Renal cortex interstitium (tissue), 11 donors: ENCODE measurements around the gene P2RY6. TPM values are rescaled to one million over a fixed set of nuclear protein-coding genes. Genes with fewer than 3 reads are reported as not detected.

Source experiments
- DNase-seq, 11 donors: peaks; one replicate each; pipeline ENCODE4 v3.0.0-alpha.2; 2013; ENCODE audit warnings: low read depth in 9 of 11, low spot score in 4 of 11; ENCODE audit errors: extremely low read depth in 1 of 11
- polyA plus RNA-seq, 3 donors: library from polyadenylated mRNA; unstranded; fragments of 120-200 nt; gene quantifications; one replicate each; pipeline ENCODE4 v1.2.1, GENCODE V29; 2013; ENCODE audit not compliant: insufficient read length in 3 of 3

The P2RY6 gene
- polyA plus RNA-seq, 3 donors: 1.0 to 1.9 (median 1.6) TPM

- no peak for DNase-seq
Measured at GRCh38 chr11:73249853-73250783, 22.0 kb upstream of the P2RY6 start.

DNA sequence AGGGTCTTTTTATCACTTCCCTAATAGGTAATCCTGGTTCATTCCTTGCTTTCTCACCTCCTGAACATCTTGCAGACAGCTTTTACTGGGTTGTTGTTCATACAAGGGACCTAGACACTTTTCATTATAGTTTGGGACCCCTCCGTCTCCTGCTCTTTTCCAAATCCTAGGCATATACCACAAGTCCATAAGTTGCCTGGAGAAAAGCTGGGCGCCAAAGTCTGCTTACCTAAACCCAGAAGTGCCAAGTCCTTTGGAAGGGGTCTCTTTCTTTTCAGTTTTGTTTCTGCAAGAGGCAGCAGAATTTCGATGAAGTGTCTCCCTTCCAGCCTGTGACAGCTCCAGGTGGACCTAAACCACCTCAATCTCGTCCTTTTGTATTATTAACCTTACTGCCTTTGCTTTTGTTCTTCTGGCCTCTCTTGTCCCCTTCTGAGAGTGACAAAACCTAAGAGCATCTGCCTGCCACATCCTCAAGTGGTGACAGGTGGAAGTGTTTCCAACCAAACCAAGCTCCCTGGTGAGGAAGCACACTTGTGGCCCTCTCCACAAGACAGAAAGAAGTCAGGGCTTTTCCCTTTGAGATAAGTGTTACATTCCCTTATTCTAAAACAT, 19.5 kb upstream of the P2RY6 start:
- DNase-seq: no peak

DNA sequence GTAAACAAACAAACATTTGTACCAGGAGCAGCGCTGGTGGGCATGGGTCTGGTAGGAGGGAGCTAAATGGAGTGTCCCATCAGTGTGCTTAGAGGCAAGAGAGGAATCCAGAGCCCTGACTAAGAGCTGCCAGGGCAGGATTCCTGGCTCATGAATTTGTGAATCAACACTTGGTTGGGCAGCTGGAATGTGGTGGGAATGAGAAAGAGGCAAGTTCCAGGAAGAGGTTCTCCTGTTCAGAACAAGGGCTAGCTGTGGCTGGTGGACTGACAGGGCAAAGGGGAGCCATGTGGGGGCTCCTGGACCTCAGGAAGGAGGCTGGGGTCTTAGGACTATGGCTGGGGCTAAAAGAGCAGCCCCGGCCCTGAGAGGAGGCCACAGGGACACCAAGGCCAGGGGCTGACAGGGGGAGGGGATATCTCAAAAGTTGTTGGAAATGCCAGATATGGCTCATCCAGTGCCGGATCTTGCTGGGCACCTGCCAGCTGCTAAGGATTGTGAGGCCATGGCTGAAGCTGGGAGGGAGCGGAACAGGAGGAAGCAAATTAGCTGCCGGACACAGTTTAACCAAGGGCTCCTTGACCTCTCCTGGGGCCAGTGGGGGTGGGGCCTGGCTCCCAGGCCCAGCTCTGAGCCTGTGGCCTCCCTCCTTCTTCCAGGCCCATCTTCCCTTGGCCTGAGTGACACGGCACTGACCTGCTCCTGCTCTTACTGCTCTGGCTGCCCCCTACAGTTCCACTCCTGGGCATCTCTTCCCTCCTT, 14.6 kb upstream of the P2RY6 start:
- peak in 10 of 11 donors; percentile 54 to 86 (median 69) for DNase-seq

DNA sequence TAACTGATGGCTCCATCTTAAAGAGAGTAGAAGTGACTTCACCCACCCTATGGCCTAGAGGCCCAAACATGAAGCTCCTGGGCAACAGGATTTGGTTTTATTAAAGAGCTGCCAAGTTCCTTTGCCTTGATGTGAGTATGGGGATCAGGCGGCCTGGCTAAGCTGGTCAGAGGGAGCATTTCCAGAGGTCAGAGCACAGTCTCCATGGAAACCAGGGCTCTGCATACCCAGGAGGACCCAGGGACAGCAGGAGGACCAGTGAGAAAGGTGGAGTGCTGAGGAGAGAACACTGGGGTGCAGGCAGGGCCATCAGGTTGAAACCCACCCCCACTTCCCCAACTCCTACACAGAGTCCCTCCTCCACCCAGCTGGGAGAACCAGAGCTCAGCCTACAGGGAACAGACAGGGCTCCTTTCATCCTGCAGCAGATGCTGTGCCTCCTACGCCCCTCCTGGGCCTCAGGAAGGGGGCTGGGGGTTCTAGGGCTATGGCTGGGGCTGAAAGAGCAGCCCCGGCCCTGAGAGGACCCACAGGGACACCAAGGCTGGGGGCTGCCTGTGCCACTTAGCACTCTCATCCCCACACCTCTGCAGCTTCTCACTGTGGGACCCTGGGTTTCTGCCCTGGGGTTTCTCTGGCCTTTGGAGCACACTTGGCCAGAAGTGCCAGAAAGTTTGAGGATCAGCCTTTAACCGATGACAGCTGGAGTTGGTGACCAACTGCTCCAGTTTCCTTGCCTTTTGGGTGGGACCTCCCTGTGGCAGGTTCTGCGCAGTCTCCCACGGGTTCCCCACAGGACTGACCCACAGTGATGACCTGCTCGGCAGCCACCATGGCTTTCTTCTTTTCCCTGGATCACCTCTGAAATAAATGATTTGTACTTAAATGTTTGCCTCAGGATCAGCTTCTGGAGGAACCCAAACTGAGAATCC, 13.8 kb upstream of the P2RY6 start:
- DNase-seq: no peak

- DNase-seq: no peak
Measured at GRCh38 chr11:73259406-73260126, 12.6 kb upstream of the P2RY6 start.

DNA sequence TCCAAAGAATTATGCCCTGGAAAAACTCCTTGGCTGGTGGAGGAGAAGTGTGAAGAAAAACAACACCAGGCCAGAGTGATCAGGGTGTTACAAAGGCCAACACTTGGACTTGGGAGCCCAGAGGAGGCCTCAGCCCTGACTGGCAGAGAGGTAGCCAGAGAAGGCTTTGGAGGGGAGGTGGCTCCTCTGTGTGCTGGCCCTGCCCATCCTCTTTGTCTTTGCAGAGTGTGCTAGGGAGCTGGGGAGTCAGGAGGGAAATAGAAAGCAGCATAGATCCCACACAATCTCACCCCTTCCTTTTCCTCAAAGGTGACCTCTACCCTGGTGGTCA, 12.0 kb upstream of the P2RY6 start:
- DNase-seq: no peak

- no peak for DNase-seq
Measured at GRCh38 chr11:73262851-73263495, 9.2 kb upstream of the P2RY6 start.

DNA sequence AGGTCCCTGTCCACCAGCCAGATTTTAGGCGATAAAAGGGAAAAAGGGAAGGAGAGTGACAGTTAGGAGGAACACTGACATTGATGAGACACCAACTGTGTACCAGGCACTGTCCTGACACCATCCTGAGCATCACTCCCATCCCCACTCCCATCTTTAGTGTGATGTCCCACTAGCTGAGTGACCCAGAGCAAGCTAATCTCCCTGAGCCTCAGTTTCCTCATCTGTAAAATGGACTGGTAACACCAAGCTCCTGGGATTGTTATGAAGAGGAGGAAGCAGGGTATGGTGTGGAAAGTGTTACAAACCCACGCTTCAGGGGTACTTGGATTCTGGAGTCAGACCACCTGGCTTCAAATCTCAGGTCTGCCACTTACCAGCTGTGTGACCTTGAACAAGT, 8.5 kb upstream of the P2RY6 start:
- DNase-seq: no peak

GRCh38 chr11:73265278-73265810, 6.8 kb upstream of the P2RY6 start:
- no peak for DNase-seq

DNA sequence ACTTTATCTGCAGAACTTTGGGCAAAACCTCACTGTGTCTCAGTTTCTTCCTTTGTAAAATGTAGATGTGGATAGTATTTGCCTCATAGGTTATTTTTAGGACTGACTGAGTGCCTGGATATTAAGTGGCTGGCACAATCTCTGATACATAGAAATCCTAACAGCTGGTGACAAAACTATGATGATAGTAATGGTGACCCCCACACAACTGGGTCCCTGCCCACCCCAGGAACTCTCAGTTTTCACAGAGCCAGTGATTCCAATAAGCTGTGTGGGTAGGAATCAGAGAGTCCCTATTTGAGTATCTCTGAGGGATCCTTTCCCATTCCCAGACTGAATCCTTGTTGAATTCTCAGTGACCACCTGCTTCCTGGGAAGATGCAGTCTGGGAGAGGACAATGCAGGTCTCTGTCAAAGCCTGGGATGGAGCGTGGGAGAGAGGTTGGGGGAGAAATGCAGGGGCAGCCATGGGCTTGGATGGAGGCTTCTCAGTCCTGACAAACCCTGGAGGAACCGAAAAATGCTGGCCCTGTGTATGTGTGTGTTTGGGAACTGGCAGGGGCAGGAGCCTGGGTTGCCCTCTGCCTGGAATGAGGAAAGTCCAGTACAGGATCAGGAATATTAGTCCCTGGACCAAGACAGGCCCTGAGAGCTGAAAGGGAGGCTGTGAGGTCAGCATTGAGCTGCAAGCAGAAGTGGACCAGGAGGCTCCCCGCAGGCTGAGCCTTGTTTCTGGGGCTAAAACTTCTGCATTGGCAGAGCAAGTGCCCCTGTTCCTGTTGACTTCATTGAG, 6.1 kb upstream of the P2RY6 start:
- no peak for DNase-seq

GRCh38 chr11:73266646-73267020, 5.5 kb upstream of the P2RY6 start:
- DNase-seq: no peak

- no peak for DNase-seq
Measured at GRCh38 chr11:73267122-73267846, 4.9 kb upstream of the P2RY6 start.

- no peak for DNase-seq
Measured at GRCh38 chr11:73267906-73268540, 4.1 kb upstream of the P2RY6 start.

GRCh38 chr11:73268671-73269271, 3.4 kb upstream of the P2RY6 start:
- no peak for DNase-seq

- DNase-seq: no peak
Measured at GRCh38 chr11:73269459-73270015, 2.6 kb upstream of the P2RY6 start.
